Esophagus muscularis mucosa (tissue), 3 donors: ENCODE results near the gene GOLGA8K.
"Not testable (repeated sequence)": the region's sequence is repeated elsewhere in the genome, so short reads cannot be mapped to it uniquely, and the experiment has no call there.

Experiments used
- CTCF ChIP-seq, 3 experiments: fragments of 200-600 bp in 2 of 3; fragments of 450-650 bp in 1 of 3; sonication (generic) in 2 of 3; IDR thresholded peaks; one replicate each; pipeline ENCODE4 v1.5.1; 2017 to 2019; ENCODE audit warnings: antibody characterized with exemption in 3 of 3, mild to moderate bottlenecking in 2 of 3, moderate library complexity in 1 of 3
- POLR2A ChIP-seq: fragments of 450-650 bp; IDR thresholded peaks from one replicate; pipeline ENCODE4 v1.6.1; 2017; ENCODE audit warnings: antibody characterized with exemption, moderate library complexity, mild to moderate bottlenecking, low read depth
- POLR2AphosphoS5 ChIP-seq, 2 donors: sonication (generic); formaldehyde crosslinking; IDR thresholded peaks; one replicate each; pipeline ENCODE4 v1.6.1; 2017; ENCODE audit warnings: antibody characterized with exemption in 2 of 2

GRCh38 chr15:32427635-32428034 is 24.5 kb upstream of the GOLGA8K start:
- TF ChIP-seq CTCF (IDR thresholded peaks at IDR 0.05); POLR2AphosphoS5 (IDR thresholded peaks at IDR 0.05); POLR2A: not testable (repeated sequence)
